MM.1S (cell line): Measurements from ENCODE around the gene SUPT4H1.

Experiments
- DNase-seq: peaks from one replicate; pipeline ENCODE4 v3.0.0-alpha.2; 2015
- H2AFZ ChIP-seq: fragments of 300-600 bp; sonication (generic); 2 replicates; pipeline ENCODE4 v1.6.0; 2016; ENCODE audit warnings: antibody characterized with exemption, low read length
- H3F3A ChIP-seq: fragments of 300-600 bp; sonication (generic); 2 replicates; pipeline ENCODE4 v1.6.1; 2016; ENCODE audit warnings: mild to moderate bottlenecking, antibody characterized with exemption, low read length, moderate library complexity, mixed read lengths; ENCODE audit not compliant: insufficient read depth
- H3K27ac ChIP-seq: fragments of 300-600 bp; sonication (generic); 2 replicates; pipeline ENCODE4 v1.5.1; 2016; ENCODE audit warnings: mild to moderate bottlenecking, low read length
- H3K27me3 ChIP-seq: fragments of 300-600 bp; sonication (generic); replicated peaks from 2 replicates; pipeline ENCODE4 v1.6.0; 2016; ENCODE audit warnings: low read length; ENCODE audit not compliant: insufficient read depth
- H3K36me3 ChIP-seq: fragments of 300-600 bp; sonication (generic); replicated peaks from 2 replicates; pipeline ENCODE4 v1.6.1; 2016; ENCODE audit warnings: mild to moderate bottlenecking, low read length, mixed read lengths; ENCODE audit not compliant: insufficient read depth
- H3K4me1 ChIP-seq: fragments of 300-600 bp; sonication (generic); 2 replicates; pipeline ENCODE4 v1.6.1; 2016; ENCODE audit warnings: low read length, mixed read lengths
- H3K4me2 ChIP-seq: fragments of 300-600 bp; sonication (generic); 2 replicates; pipeline ENCODE4 v1.6.0; 2016; ENCODE audit warnings: low read depth, low read length
- H3K4me3 ChIP-seq: fragments of 300-600 bp; sonication (generic); 2 replicates; pipeline ENCODE4 v1.5.1; 2016; ENCODE audit warnings: low read length, mixed read lengths
- H3K79me2 ChIP-seq: fragments of 300-600 bp; sonication (generic); 2 replicates; pipeline ENCODE4 v1.6.1; 2016; ENCODE audit warnings: mixed run types, low read length, mixed read lengths
- H3K9ac ChIP-seq: fragments of 300-600 bp; sonication (generic); 2 replicates; pipeline ENCODE4 v1.6.1; 2016; ENCODE audit warnings: low read length, mixed read lengths
- H3K9me2 ChIP-seq: fragments of 300-600 bp; sonication (generic); replicated peaks from 2 replicates; pipeline ENCODE4 v1.6.1; 2016; ENCODE audit warnings: mild to moderate bottlenecking, low read length, mixed read lengths; ENCODE audit not compliant: insufficient read depth
- H3K9me3 ChIP-seq: fragments of 300-600 bp; sonication (generic); replicated peaks from 2 replicates; pipeline ENCODE4 v1.6.1; 2016; ENCODE audit warnings: mild to moderate bottlenecking, low read length, mixed read lengths; ENCODE audit not compliant: insufficient read depth
- H4K20me1 ChIP-seq: fragments of 300-600 bp; sonication (generic); 2 replicates; pipeline ENCODE4 v1.6.1; 2016; ENCODE audit warnings: mild to moderate bottlenecking, low read length, moderate library complexity, mixed read lengths; ENCODE audit not compliant: insufficient read depth
- EZH2 ChIP-seq: fragments of 300-600 bp; sonication (generic); optimal IDR thresholded peaks from 2 replicates; pipeline ENCODE3; 2017; ENCODE audit warnings: low read depth, mild to moderate bottlenecking, antibody characterized with exemption, low read length, mixed read lengths
- EZH2phosphoT487 ChIP-seq: fragments of 300-600 bp; sonication (generic); IDR thresholded peaks from 2 replicates; pipeline ENCODE4 v1.6.1; 2018; ENCODE audit warnings: antibody characterized with exemption, low read length
- TF ChIP-seq, protein P1 (sequence below): fragments of 300-600 bp; sonication (generic); IDR thresholded peaks from 2 replicates; pipeline ENCODE4 v1.5.1; 2016; ENCODE audit warnings: antibody characterized with exemption, low read length, mixed read lengths

Gene SUPT4H1

GRCh38 chr17:58344791-58345157 is 7.2 kb downstream of the SUPT4H1 start:
- DNase-seq = peak; percentile 89
- H3K36me3 ChIP-seq = peaks cover 15% of the 10 kb centered on the region
- H3K9ac ChIP-seq = peak overlapping the region; percentile 63
- H3K27ac ChIP-seq = peak overlapping the region; percentile 96
- peak overlapping the region; percentile 36 for H3K4me3 ChIP-seq
- H3K9me3 ChIP-seq = no peaks in the 10 kb centered on the region
- no peaks in the 10 kb centered on the region for H3K27me3 ChIP-seq
- H3F3A ChIP-seq = peaks cover 46% of the 10 kb centered on the region
- peaks cover 78% of the 10 kb centered on the region for H3K79me2 ChIP-seq
- TF ChIP-seq, protein P1, sequence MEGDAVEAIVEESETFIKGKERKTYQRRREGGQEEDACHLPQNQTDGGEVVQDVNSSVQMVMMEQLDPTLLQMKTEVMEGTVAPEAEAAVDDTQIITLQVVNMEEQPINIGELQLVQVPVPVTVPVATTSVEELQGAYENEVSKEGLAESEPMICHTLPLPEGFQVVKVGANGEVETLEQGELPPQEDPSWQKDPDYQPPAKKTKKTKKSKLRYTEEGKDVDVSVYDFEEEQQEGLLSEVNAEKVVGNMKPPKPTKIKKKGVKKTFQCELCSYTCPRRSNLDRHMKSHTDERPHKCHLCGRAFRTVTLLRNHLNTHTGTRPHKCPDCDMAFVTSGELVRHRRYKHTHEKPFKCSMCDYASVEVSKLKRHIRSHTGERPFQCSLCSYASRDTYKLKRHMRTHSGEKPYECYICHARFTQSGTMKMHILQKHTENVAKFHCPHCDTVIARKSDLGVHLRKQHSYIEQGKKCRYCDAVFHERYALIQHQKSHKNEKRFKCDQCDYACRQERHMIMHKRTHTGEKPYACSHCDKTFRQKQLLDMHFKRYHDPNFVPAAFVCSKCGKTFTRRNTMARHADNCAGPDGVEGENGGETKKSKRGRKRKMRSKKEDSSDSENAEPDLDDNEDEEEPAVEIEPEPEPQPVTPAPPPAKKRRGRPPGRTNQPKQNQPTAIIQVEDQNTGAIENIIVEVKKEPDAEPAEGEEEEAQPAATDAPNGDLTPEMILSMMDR = peak; percentile 71
- TF ChIP-seq EZH2 (no peak), EZH2phosphoT487 (no peak)
- no peaks in the 10 kb centered on the region for H4K20me1 ChIP-seq
- H3K4me1 ChIP-seq = peaks cover 49% of the 10 kb centered on the region
- no peaks in the 10 kb centered on the region for H3K9me2 ChIP-seq
- H2AFZ ChIP-seq = no peak overlapping the region
- peak overlapping the region; percentile 70 for H3K4me2 ChIP-seq

DNA sequence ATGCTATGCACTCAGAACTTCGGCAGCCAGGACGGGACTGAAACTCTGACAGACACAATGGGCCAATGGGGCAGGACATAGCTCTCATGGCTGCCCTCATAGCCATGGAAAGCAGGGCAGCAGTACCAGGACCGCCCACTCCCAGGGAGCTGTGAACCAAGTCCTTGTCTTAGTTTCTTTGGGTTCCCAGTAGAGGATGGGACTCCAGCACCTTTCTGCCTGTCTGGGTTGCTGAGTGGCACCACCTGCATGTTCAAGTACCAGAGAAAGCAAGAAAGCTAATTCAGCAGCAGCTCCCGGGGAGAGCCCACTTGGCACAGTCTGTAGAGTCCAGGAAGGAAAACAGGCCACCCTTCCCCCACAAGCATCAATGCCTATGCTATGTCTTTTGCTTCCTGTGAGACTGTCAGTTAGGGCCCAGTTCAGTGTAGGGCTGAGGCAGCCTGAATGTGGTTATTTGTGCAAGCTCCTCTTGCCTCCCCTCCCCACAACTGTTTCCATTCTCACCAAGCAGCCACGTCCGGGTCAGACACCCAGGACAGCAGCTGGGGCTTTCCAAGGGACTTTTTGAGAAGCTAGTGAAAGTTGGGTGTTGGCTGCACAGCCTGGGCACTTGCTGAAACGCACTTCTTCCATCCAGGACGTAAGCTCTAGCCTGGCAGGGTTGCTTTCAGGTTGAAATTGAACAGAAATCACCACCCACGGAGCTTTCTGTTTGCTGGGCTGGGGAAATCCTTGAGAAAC is 7.8 kb downstream of the SUPT4H1 start:
- Histone ChIP-seq H3K27me3 (no peaks in the 10 kb centered on the region), H3K4me1 (peaks cover 50% of the 10 kb centered on the region), H4K20me1 (no peaks in the 10 kb centered on the region), H3F3A (peaks cover 52% of the 10 kb centered on the region), H3K9me2 (no peaks in the 10 kb centered on the region), H3K79me2 (peaks cover 78% of the 10 kb centered on the region), H3K9me3 (no peaks in the 10 kb centered on the region), H3K4me2 (peak overlapping the region; percentile 81), H3K27ac (peak overlapping the region; percentile 96), H2AFZ (no peak overlapping the region), H3K36me3 (peaks cover 10% of the 10 kb centered on the region), H3K9ac (peak overlapping the region; percentile 67), H3K4me3 (peak overlapping the region; percentile 36)
- no peak for TF ChIP-seq EZH2
- TF ChIP-seq, protein P1 = no peak
- TF ChIP-seq EZH2phosphoT487 = no peak
- DNase-seq = peak; percentile 99

DNA sequence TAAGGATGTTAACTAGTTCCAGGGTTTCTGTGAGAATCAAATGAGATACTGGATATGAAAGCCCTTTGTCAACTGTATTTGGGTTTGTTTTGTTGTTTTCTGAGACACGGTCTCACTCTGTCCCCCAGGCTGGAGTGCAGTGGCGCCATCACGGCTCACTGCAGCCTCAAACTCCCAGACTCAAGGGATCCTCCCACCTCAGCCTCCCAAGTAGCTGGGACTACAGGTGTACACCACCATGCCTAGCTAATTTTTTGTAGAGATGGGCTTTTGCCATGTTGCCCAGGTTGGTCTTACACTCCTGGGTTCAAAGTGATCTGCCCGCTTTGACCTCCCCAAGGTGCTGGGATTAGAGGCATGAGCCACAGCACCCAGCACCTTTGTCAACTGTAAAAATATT is 8.9 kb downstream of the SUPT4H1 start:
- H3K4me3 ChIP-seq = peak overlapping the region; percentile 34; the same call in 1 of the 2 replicates
- no peaks in the 10 kb centered on the region for H4K20me1 ChIP-seq
- H3K9me2 ChIP-seq = no peaks in the 10 kb centered on the region
- no peak overlapping the region for H2AFZ ChIP-seq
- H3K9me3 ChIP-seq = no peaks in the 10 kb centered on the region
- H3F3A ChIP-seq = peaks cover 63% of the 10 kb centered on the region
- peak overlapping the region; percentile 96 for H3K27ac ChIP-seq
- TF ChIP-seq EZH2phosphoT487 (no peak), EZH2 (no peak)
- TF ChIP-seq, protein P1 = no peak
- H3K27me3 ChIP-seq = no peaks in the 10 kb centered on the region
- H3K4me2 ChIP-seq = peak overlapping the region; percentile 81
- H3K79me2 ChIP-seq = peaks cover 69% of the 10 kb centered on the region
- peaks cover 7% of the 10 kb centered on the region; the same call in 1 of the 2 replicates for H3K36me3 ChIP-seq
- no peak for DNase-seq
- peaks cover 61% of the 10 kb centered on the region for H3K4me1 ChIP-seq
- H3K9ac ChIP-seq = peak overlapping the region; percentile 67; the same call in 1 of the 2 replicates
